Esophagus muscularis mucosa (tissue), 4 donors: ENCODE measurements around the gene MAP3K20. TPM values are rescaled to one million over a fixed set of nuclear protein-coding genes. Genes with fewer than 3 reads are reported as not detected.

Experiments used
- DNase-seq: peaks from one replicate; pipeline ENCODE4 v3.0.0-alpha.2; 2017; ENCODE audit errors: extremely low spot score
- H3K27ac ChIP-seq, 4 donors: fragments of 200-600 bp; sonication (generic); replicated peaks in 1 of 4; 1 replicate in 3 of 4; 2 replicates in 1 of 4; pipeline ENCODE4 v1.5.1; 2016 to 2019; ENCODE audit warnings: mild to moderate bottlenecking in 1 of 4
- H3K27me3 ChIP-seq, 4 donors: fragments of 200-600 bp; sonication (generic); one replicate each; pipeline versions ENCODE4 v1.5.1 to v1.6.0; 2016 to 2019
- H3K36me3 ChIP-seq, 4 donors: fragments of 200-600 bp; sonication (generic); one replicate each; pipeline ENCODE4 v1.5.1; 2016 to 2019
- H3K4me1 ChIP-seq, 4 donors: fragments of 200-600 bp; sonication (generic); one replicate each; pipeline ENCODE4 v1.5.1; 2016 to 2019
- H3K4me3 ChIP-seq, 4 donors: fragments of 200-600 bp; sonication (generic); 1 replicate in 2 of 4; 2 replicates in 2 of 4; pipeline ENCODE4 v1.5.1; 2016 to 2019; ENCODE audit warnings: mild to moderate bottlenecking in 4 of 4, moderate library complexity in 1 of 4
- H3K9me3 ChIP-seq, 4 donors: fragments of 200-600 bp; sonication (generic); 1 replicate in 3 of 4; 2 replicates in 1 of 4; pipeline ENCODE4 v1.5.1; 2016 to 2019
- CTCF ChIP-seq, 3 experiments: fragments of 200-600 bp in 2 of 3; fragments of 450-650 bp in 1 of 3; sonication (generic) in 2 of 3; IDR thresholded peaks; one replicate each; pipeline ENCODE4 v1.5.1; 2017 to 2019; ENCODE audit warnings: antibody characterized with exemption in 3 of 3, mild to moderate bottlenecking in 2 of 3, moderate library complexity in 1 of 3
- EP300 ChIP-seq: sonication (generic); formaldehyde crosslinking; IDR thresholded peaks from one replicate; pipeline ENCODE4 v1.6.1; 2017; ENCODE audit warnings: antibody characterized with exemption
- POLR2A ChIP-seq: fragments of 450-650 bp; IDR thresholded peaks from one replicate; pipeline ENCODE4 v1.6.1; 2017; ENCODE audit warnings: antibody characterized with exemption, moderate library complexity, mild to moderate bottlenecking, low read depth
- POLR2AphosphoS5 ChIP-seq, 2 donors: sonication (generic); formaldehyde crosslinking; IDR thresholded peaks; one replicate each; pipeline ENCODE4 v1.6.1; 2017; ENCODE audit warnings: antibody characterized with exemption in 2 of 2
- WGBS: methylation state at CpG from one replicate; pipeline ENCODE4 v1.1.5; 2018; 5-methylcytosine and 5-hydroxymethylcytosine counted together
- intact Hi-C: fragments of 100-400 bp; cut with DNase I; formaldehyde crosslinking; loops from one replicate; pipeline ENCODE4 v1.15.1; 2023
- total RNA-seq, 4 donors: library from RNA; depleted of rRNA; stranded (reverse); fragments of >200 nt; gene quantifications; one replicate each; pipeline versions ENCODE4 v1.1.0 to v1.2.1, GENCODE V29; 2016

MAP3K20 gene
- total RNA-seq, 4 donors from 2014 or later = 238 to 335 (median 267) TPM

GRCh38 chr2:173079973-173080860, 4.6 kb downstream of the MAP3K20 start:
- no peak for TF ChIP-seq POLR2AphosphoS5 (IDR thresholded peaks at IDR 0.05)
- no peak for TF ChIP-seq CTCF (IDR thresholded peaks at IDR 0.05)
- TF ChIP-seq EP300 = no peak
- TF ChIP-seq POLR2A = no peak
- no peak for DNase-seq
- Histone ChIP-seq H3K9me3 (no peaks in the 10 kb centered on the region), H3K27ac (peak overlapping the region in 3 of 4 donors; percentile 34 to 98 (median 98)), H3K4me3 (no peak overlapping the region), H3K36me3 (peaks cover 0 to 3% (median 0%) of the 10 kb centered on the region in 4 donors), H3K4me1 (peaks cover 22 to 74% (median 64%) of the 10 kb centered on the region in 4 donors), H3K27me3 (no peaks in the 10 kb centered on the region)
- intact Hi-C loops = no loop called here
- 91% methylated on average over 6 of the region's 6 CpGs for WGBS

GRCh38 chr2:173086518-173087213, 11.0 kb downstream of the MAP3K20 start:
- WGBS = 21% methylated on average over 2 of the region's 2 CpGs
- Histone ChIP-seq H3K27ac (peak overlapping the region; percentile 73 to 86 (median 79)), H3K36me3 (peaks cover 0 to 3% (median 0%) of the 10 kb centered on the region in 4 donors), H3K4me1 (peaks cover 42 to 96% (median 91%) of the 10 kb centered on the region in 4 donors), H3K9me3 (no peaks in the 10 kb centered on the region), H3K27me3 (no peaks in the 10 kb centered on the region), H3K4me3 (peak overlapping the region in 3 of 4 donors; percentile 1 to 24 (median 22))
- intact Hi-C loops = no loop called here
- TF ChIP-seq POLR2AphosphoS5 (IDR thresholded peaks at IDR 0.05) (no peak), EP300 (no peak), POLR2A (no peak), CTCF (IDR thresholded peaks at IDR 0.05) (no peak)
- DNase-seq = no peak

- Histone ChIP-seq H3K36me3 (peaks cover 0 to 7% (median 2%) of the 10 kb centered on the region in 4 donors), H3K4me1 (peaks cover 46 to 100% (median 96%) of the 10 kb centered on the region in 4 donors), H3K4me3 (peak overlapping the region in 2 of 4 donors; percentile 1 to 22), H3K27ac (peak overlapping the region; percentile 73 to 86 (median 79)), H3K9me3 (no peaks in the 10 kb centered on the region), H3K27me3 (no peaks in the 10 kb centered on the region)
- TF ChIP-seq POLR2AphosphoS5 (IDR thresholded peaks at IDR 0.05) (no peak), EP300 (peak; percentile 58)
- 24% methylated on average over 1 of the region's 1 CpG for WGBS
- DNase-seq = no peak
- intact Hi-C loops = no loop called here
Measured at GRCh38 chr2:173087214-173087581, 11.6 kb downstream of the MAP3K20 start.

DNA sequence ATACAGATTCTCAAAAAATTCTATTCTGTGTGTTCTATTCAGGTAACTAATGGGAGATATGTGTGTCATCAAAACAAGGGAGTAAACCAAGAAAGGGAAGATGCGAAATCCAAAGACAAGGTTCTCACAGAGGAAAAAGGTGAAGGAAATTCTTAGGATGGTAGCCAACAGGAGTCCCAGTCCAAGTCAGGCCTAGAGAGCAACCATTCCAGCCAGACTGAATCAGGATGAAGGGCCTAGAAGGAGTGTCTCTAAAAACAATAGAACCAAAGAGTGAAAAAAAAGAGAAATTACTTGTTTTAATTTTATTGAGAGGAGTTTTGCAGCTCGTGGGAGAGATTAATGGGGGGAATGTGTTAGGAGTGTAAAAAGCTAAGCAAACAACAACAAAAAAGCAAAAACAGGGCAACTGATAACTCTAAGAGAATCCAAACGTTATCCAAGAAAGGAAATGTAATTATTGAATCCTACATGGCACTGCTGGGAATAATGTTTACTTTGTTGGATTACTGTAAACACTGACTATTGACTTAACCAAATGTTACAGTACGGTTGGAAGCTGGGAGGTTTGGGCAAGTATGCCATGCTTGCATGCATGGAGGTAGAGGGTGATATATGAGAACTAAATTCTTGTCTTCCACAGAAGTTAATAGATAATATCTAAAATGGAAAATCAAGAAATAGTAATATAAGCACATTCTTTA, 12.3 kb downstream of the MAP3K20 start:
- Histone ChIP-seq H3K27me3 (no peaks in the 10 kb centered on the region), H3K27ac (peak overlapping the region; percentile 73 to 86 (median 79)), H3K36me3 (peaks cover 0 to 12% (median 7%) of the 10 kb centered on the region in 4 donors), H3K4me1 (peaks cover 46 to 100% (median 97%) of the 10 kb centered on the region in 4 donors), H3K9me3 (no peaks in the 10 kb centered on the region), H3K4me3 (no peak overlapping the region)
- WGBS = 77% methylated on average over 4 of the region's 4 CpGs
- no peak for TF ChIP-seq POLR2A
- no peak for TF ChIP-seq CTCF (IDR thresholded peaks at IDR 0.05)
- TF ChIP-seq POLR2AphosphoS5 (IDR thresholded peaks at IDR 0.05) = no peak
- DNase-seq = no peak
- intact Hi-C loops = no loop called here
